Measurements from ENCODE around the gene PRR30.
"Not testable (repeated sequence)": the region's sequence is repeated elsewhere in the genome, so short reads cannot be mapped to it uniquely, and the experiment has no call there.

PRR30 gene

DNA sequence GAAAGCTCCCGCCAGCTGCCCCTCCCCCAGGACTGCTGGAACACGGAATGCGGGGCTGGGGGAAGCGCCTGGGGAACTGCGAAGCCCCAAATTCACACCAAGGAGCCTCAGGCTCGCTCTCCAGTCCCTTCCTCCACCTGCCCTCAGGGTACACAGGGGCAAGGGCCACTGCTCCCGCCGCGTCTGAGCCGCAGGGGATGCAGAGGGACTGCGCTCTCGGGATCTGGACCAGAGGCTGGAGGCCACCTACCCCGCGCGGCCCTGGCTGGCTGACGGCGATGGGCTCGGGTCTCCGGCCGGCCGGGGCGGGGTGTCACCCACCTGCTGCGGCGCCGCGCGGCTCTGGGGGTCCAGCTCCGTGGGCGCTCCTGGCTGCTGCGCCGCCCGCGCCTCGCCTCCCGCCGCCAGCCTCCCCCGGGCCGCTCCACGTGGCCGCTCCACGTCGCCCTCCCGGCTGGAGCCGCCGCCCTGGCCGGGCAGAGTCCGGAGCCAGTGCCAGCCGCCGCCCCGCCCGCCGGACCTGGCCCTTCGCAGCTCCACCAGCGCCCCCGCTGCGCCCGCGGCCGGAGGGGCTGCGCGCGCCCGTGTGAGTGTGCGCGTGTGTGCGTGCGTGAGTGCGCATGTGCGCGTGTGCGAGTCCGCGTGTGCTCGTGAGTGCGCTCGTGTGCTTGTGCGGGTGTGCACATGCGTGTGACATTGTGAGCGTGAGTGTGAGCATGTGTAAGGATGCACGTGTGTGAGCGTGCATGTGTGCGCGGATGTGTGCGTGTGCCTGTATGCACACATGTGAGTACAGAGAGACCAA, 20.5 kb downstream of the PRR30 start, which contains the start of gene CGREF1:
CGREF1 (minus strand) TSS at position 604 of the 805 bp plus-strand sequence. CDS start 14,762 bp downstream, outside the sequence.
- no peak for DNase-seq
- Histone ChIP-seq H3K79me2 (ENCODE audit: low read length) (no peaks in the 10 kb centered on the region), H2AFZ (ENCODE audit: low read length) (no peak within 1 kb of the TSS), H3K27me3 (replicated peaks; ENCODE audit: insufficient read depth, low read length) (peaks cover 4% of the 10 kb centered on the region; the same call in 1 of the 2 replicates), H3K4me2 (ENCODE audit: low read depth, low read length) (no peak within 1 kb of the TSS), H3F3A (ENCODE audit: insufficient read depth, low read length) (no peaks in the 10 kb centered on the region), H3K9ac (ENCODE audit: low read length) (no peak within 1 kb of the TSS), H3K4me3 (ENCODE audit: low read length) (no peak within 1 kb of the TSS), H3K36me3 (replicated peaks; ENCODE audit: insufficient read depth, low read length) (no peaks in the 10 kb centered on the region), H3K27ac (ENCODE audit: low read length) (no peak within 1 kb of the TSS), H3K4me1 (ENCODE audit: low read length) (no peaks in the 10 kb centered on the region), H4K20me1 (ENCODE audit: insufficient read depth, low read length) (no peaks in the 10 kb centered on the region), H3K9me2 (replicated peaks; ENCODE audit: insufficient read depth, low read length) (no peaks in the 10 kb centered on the region), H3K9me3 (replicated peaks; ENCODE audit: insufficient read depth, low read length) (no peaks in the 10 kb centered on the region)
- TF ChIP-seq EZH2phosphoT487 (IDR thresholded peaks at IDR 0.05; ENCODE audit: low read length) (no peak), EZH2 (optimal IDR thresholded peaks at IDR 0.05; ENCODE audit: low read depth, low read length) (no peak)
- TF ChIP-seq, protein P1, sequence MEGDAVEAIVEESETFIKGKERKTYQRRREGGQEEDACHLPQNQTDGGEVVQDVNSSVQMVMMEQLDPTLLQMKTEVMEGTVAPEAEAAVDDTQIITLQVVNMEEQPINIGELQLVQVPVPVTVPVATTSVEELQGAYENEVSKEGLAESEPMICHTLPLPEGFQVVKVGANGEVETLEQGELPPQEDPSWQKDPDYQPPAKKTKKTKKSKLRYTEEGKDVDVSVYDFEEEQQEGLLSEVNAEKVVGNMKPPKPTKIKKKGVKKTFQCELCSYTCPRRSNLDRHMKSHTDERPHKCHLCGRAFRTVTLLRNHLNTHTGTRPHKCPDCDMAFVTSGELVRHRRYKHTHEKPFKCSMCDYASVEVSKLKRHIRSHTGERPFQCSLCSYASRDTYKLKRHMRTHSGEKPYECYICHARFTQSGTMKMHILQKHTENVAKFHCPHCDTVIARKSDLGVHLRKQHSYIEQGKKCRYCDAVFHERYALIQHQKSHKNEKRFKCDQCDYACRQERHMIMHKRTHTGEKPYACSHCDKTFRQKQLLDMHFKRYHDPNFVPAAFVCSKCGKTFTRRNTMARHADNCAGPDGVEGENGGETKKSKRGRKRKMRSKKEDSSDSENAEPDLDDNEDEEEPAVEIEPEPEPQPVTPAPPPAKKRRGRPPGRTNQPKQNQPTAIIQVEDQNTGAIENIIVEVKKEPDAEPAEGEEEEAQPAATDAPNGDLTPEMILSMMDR (IDR thresholded peaks at IDR 0.05; ENCODE audit: low read length), result no peak

DNA sequence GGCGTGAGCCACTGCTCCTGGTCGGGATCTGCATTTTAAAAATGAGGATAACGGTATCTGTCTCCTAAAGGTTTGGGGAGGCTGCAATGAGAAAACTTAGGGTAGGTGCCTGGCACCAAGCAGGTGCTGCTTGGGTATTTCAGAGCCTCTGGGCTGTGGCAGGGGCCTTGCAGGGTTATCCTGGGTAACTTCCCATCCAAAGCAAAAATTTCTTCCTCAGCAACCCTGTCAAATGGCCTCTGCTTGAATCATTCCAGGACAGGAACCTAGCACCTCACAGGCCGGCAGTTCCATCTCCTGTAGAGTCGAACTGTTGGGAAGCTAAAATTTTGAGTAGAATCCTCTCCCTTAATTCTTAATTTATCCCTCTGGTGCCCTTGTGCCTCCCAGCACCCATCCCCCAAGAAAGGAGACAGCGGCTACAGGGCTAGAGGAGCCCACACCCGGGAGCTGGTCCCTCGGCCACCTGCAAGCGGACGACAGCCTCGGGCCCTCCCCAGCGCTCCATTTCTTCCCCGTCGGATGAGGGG, 21.1 kb downstream of the PRR30 start:
- H3K36me3 ChIP-seq (replicated peaks; ENCODE audit: insufficient read depth, low read length), result no peaks in the 10 kb centered on the region
- peaks cover 4% of the 10 kb centered on the region; the same call in 1 of the 2 replicates for H3K27me3 ChIP-seq (replicated peaks; ENCODE audit: insufficient read depth, low read length)
- TF ChIP-seq, protein P1 (IDR thresholded peaks at IDR 0.05; ENCODE audit: low read length), result no peak
- TF ChIP-seq EZH2phosphoT487 (IDR thresholded peaks at IDR 0.05; ENCODE audit: low read length) (no peak), EZH2 (optimal IDR thresholded peaks at IDR 0.05; ENCODE audit: low read depth, low read length) (no peak)
- H4K20me1 ChIP-seq (ENCODE audit: insufficient read depth, low read length), result no peaks in the 10 kb centered on the region
- H3K9me2 ChIP-seq (replicated peaks; ENCODE audit: insufficient read depth, low read length), result no peaks in the 10 kb centered on the region
- H3K4me2 ChIP-seq (ENCODE audit: low read depth, low read length), result no peak overlapping the region
- no peak overlapping the region for H3K9ac ChIP-seq (ENCODE audit: low read length)
- no peak overlapping the region for H3K4me3 ChIP-seq (ENCODE audit: low read length)
- H3K9me3 ChIP-seq (replicated peaks; ENCODE audit: insufficient read depth, low read length), result no peaks in the 10 kb centered on the region
- no peak for DNase-seq
- no peak overlapping the region for H3K27ac ChIP-seq (ENCODE audit: low read length)
- H3K4me1 ChIP-seq (ENCODE audit: low read length), result no peaks in the 10 kb centered on the region
- H2AFZ ChIP-seq (ENCODE audit: low read length), result no peak overlapping the region
- H3K79me2 ChIP-seq (ENCODE audit: low read length), result no peaks in the 10 kb centered on the region
- no peaks in the 10 kb centered on the region for H3F3A ChIP-seq (ENCODE audit: insufficient read depth, low read length)

DNA sequence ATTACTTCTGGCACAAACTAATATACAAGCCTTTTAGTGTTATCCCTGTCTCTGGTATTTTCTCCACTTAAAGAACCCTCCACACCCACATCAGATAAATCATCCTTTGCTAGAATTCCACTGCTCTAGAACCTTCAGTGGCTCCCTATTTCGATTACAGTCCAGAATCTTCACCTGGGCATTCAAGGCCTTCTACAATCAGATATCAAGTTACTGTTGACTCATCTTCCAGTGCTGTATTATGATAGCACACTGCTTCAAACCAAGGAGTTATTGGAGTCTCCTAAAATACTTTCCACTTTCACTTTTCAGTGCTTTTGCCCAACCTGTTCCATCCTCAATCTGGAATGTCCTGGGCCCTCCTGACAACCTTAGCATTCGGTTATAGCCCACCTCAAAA, 23.7 kb downstream of the PRR30 start:
- TF ChIP-seq EZH2phosphoT487 (IDR thresholded peaks at IDR 0.05; ENCODE audit: low read length) (no peak), EZH2 (optimal IDR thresholded peaks at IDR 0.05; ENCODE audit: low read depth, low read length) (no peak)
- TF ChIP-seq, protein P1 (IDR thresholded peaks at IDR 0.05; ENCODE audit: low read length), result no peak
- Histone ChIP-seq H2AFZ (ENCODE audit: low read length) (no peak overlapping the region), H3K36me3 (replicated peaks; ENCODE audit: insufficient read depth, low read length) (no peaks in the 10 kb centered on the region)

DNA sequence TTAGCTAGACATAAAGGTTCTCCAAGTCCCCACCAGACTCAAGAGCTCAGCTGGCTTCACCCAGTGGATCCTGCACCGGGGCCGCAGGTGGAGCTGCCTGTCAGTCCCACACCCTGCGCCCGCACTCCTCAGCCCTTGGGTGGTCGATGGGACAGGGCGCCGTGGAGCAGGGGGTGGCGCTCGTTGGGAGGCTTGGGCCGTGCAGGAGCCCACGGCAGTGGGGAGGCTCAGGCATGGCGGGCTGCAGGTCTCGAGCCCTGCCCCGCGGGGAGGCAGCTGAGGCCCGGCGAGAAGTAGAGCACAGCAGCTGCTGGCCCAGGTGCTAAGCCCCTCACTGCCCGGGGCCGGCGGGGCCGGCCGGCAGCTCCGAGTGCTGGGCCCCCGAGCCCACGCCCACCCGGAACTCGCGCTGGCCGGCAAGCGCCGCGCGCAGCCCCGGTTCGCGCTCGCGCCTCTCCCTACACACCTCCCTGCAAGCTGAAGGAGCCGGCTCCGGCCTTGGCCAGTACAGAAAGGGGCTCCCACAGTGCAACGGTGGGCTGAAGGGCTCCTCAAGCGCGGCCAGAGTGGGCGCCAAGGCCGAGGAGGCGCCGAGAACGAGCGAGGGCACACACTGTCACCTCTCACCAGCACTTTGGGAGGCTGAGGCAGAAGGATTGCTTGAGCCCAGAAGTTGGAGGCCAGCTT, 27.7 kb downstream of the PRR30 start:
- not testable (repeated sequence) for H2AFZ ChIP-seq (ENCODE audit: low read length); DNase-seq; H3F3A ChIP-seq (ENCODE audit: insufficient read depth, low read length); H4K20me1 ChIP-seq (ENCODE audit: insufficient read depth, low read length); H3K9me2 ChIP-seq (replicated peaks; ENCODE audit: insufficient read depth, low read length); H3K9ac ChIP-seq (ENCODE audit: low read length); H3K27ac ChIP-seq (ENCODE audit: low read length); H3K36me3 ChIP-seq (replicated peaks; ENCODE audit: insufficient read depth, low read length); H3K9me3 ChIP-seq (replicated peaks; ENCODE audit: insufficient read depth, low read length); H3K4me1 ChIP-seq (ENCODE audit: low read length); H3K79me2 ChIP-seq (ENCODE audit: low read length); H3K4me2 ChIP-seq (ENCODE audit: low read depth, low read length); H3K27me3 ChIP-seq (replicated peaks; ENCODE audit: insufficient read depth, low read length); H3K4me3 ChIP-seq (ENCODE audit: low read length)

More for the DNA sequence above, 23.7 kb downstream of the PRR30 start:
- no peaks in the 10 kb centered on the region for H3K9me2 ChIP-seq (replicated peaks; ENCODE audit: insufficient read depth, low read length)
- no peak for DNase-seq
- H3K4me1 ChIP-seq (ENCODE audit: low read length), result no peaks in the 10 kb centered on the region
- no peak overlapping the region for H3K4me2 ChIP-seq (ENCODE audit: low read depth, low read length)
- no peaks in the 10 kb centered on the region for H3F3A ChIP-seq (ENCODE audit: insufficient read depth, low read length)
- no peaks in the 10 kb centered on the region for H3K9me3 ChIP-seq (replicated peaks; ENCODE audit: insufficient read depth, low read length)
- H3K27me3 ChIP-seq (replicated peaks; ENCODE audit: insufficient read depth, low read length), result no peaks in the 10 kb centered on the region
- no peak overlapping the region for H3K27ac ChIP-seq (ENCODE audit: low read length)
- no peak overlapping the region for H3K4me3 ChIP-seq (ENCODE audit: low read length)
- H3K79me2 ChIP-seq (ENCODE audit: low read length), result no peaks in the 10 kb centered on the region
- H4K20me1 ChIP-seq (ENCODE audit: insufficient read depth, low read length), result no peaks in the 10 kb centered on the region
- no peak overlapping the region for H3K9ac ChIP-seq (ENCODE audit: low read length)

DNA sequence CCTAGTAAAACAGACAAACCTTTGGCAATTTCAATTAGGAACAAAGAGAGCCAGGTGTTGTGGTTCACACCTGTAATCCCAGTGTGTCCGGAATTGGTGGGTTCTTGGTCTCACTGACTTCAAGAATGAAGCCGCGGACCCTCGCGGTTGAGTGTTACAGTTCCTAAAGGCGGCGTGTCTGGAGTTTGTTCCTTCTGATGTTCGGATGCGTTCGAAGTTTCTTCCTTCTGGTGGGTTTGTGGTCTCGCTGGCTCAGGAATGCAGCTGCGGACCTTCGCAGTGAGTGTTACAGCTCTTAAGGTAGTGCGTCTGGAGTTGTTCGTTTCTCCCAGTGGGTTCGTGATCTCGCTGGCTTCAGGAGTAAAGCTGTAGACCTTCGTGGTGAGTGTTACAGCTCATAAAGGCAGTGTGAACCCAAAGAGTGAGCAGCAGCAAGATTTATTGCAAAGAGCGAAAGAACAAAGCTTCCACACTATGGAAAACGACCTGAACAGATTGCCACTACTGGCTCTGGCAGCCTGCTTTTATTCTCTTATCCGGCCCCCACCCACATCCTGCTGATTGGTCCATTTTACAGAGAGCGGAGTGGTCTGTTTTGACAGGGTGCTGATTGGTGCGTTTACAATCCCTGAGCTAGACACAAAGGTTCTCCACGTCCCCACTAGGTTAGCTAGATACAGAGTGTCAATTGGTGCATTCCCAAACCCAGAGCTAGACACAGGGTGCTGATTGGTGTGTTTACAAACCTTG, 28.4 kb downstream of the PRR30 start:
- not testable (repeated sequence) for H2AFZ ChIP-seq (ENCODE audit: low read length); H3K79me2 ChIP-seq (ENCODE audit: low read length); H3F3A ChIP-seq (ENCODE audit: insufficient read depth, low read length); H3K9me3 ChIP-seq (replicated peaks; ENCODE audit: insufficient read depth, low read length); H4K20me1 ChIP-seq (ENCODE audit: insufficient read depth, low read length); DNase-seq; H3K4me3 ChIP-seq (ENCODE audit: low read length); H3K4me2 ChIP-seq (ENCODE audit: low read depth, low read length); H3K9ac ChIP-seq (ENCODE audit: low read length); H3K36me3 ChIP-seq (replicated peaks; ENCODE audit: insufficient read depth, low read length); H3K9me2 ChIP-seq (replicated peaks; ENCODE audit: insufficient read depth, low read length); H3K4me1 ChIP-seq (ENCODE audit: low read length); H3K27ac ChIP-seq (ENCODE audit: low read length); H3K27me3 ChIP-seq (replicated peaks; ENCODE audit: insufficient read depth, low read length)
